Sigmoid colon (tissue), 4 donors: ENCODE results near the gene HSPG2.

ENCODE experiments used
- EP300 ChIP-seq, 4 donors: sonication (generic); formaldehyde crosslinking; IDR thresholded peaks; one replicate each; pipeline ENCODE4 v1.6.1; 2017; ENCODE audit warnings: antibody characterized with exemption in 4 of 4
- POLR2A ChIP-seq, 2 donors: fragments of 450-650 bp; IDR thresholded peaks; one replicate each; pipeline ENCODE4 v1.6.1; 2016; ENCODE audit warnings: antibody characterized with exemption in 2 of 2, mild to moderate bottlenecking in 2 of 2, moderate library complexity in 2 of 2

DNA sequence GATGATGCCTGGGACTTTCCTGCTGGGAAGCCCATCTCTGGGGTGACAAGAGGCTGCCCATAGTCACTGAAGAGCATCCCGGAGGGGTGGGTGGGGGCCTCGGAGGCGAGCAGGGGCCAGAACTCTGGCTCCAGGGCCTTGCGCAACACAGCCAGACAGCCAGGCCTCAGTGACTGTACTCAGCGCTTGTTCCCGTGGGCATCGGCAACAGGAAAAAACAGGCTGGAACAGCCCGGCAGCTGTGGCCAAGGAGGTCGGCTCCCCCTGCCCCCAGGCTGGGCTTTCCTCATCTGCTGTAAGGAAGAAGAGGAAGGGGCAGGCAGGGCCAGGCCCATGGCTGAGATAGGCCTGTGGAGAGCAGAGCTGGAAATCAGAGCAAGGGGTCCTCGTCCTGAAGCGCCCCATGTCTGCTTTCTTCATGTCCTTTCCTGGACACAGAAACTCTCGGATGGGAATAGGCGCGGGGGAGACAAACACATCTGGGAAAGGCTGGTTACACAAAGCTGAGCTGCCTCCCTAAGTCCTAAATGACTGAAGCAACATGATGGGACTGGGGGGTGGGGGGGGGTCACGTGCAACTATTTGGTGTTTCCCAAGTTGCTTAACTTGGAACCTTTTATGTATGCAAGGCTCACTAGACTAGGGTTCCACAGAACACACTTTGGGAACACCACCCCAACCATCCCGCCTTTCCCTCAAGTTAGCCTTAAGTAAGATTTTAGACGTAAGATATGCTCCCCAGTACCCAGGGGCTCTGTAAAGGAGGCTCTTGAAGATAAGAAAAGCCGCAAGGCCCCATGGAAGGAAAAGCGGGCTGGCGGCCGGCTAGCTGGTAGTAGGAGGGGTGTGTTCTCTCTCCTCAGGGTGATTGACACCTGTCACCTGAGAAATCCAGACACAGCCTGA, 30.7 kb downstream of the HSPG2 start:
- TF ChIP-seq POLR2A (IDR thresholded peaks at IDR 0.05) (no peak), EP300 (IDR thresholded peaks at IDR 0.05) (peak in 2 of 4 donors; percentile 1 to 23)
